ENCODE data around the gene TTLL13.
"Not testable (repeated sequence)": the region's sequence is repeated elsewhere in the genome, so short reads cannot be mapped to it uniquely, and the experiment has no call there.

DNA sequence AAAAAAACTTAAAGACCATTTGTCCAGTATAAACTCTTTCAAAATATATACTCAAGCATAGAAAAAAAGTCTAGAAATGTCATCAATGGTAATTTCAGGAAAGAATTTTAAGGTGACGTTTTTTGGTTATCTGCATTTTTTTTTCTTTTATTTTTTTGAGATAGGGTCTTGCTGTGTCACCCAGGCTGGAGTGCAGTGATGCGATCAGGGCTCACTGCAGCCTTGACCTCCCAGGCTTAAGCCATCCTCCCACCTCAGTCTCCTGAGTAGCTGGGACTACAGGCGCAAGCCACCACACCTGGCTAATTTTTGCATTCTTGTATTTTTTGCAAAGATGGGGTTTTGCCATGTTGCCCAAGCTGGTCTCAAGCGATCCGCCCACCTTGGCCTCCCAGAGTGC lies 31.4 kb downstream of the TTLL13 start:
- not testable (repeated sequence) for TF ChIP-seq POLR2A (IDR thresholded peaks at IDR 0.05)
- TF ChIP-seq, protein P1, sequence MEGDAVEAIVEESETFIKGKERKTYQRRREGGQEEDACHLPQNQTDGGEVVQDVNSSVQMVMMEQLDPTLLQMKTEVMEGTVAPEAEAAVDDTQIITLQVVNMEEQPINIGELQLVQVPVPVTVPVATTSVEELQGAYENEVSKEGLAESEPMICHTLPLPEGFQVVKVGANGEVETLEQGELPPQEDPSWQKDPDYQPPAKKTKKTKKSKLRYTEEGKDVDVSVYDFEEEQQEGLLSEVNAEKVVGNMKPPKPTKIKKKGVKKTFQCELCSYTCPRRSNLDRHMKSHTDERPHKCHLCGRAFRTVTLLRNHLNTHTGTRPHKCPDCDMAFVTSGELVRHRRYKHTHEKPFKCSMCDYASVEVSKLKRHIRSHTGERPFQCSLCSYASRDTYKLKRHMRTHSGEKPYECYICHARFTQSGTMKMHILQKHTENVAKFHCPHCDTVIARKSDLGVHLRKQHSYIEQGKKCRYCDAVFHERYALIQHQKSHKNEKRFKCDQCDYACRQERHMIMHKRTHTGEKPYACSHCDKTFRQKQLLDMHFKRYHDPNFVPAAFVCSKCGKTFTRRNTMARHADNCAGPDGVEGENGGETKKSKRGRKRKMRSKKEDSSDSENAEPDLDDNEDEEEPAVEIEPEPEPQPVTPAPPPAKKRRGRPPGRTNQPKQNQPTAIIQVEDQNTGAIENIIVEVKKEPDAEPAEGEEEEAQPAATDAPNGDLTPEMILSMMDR (IDR thresholded peaks at IDR 0.05), result not testable (repeated sequence)
